Astrocyte of the hippocampus (primary cell): Measurements from ENCODE around the gene AFG1L.
"Not testable (repeated sequence)": the region's sequence is repeated elsewhere in the genome, so short reads cannot be mapped to it uniquely, and the experiment has no call there.

Experiments used
- DNase-seq: peaks from one replicate; pipeline ENCODE4 v3.0.0; 2011; ENCODE audit warnings: low read depth, low spot score

Gene AFG1L

GRCh38 chr6:108518714-108519576 lies 224.1 kb downstream of the AFG1L start:
- peak; percentile 28 for DNase-seq

GRCh38 chr6:108521616-108522107 lies 226.8 kb downstream of the AFG1L start:
- DNase-seq = no peak

GRCh38 chr6:108523697-108524096 lies 228.8 kb downstream of the AFG1L start:
- DNase-seq = no peak

- DNase-seq = peak; percentile 27
These were observed 229.8 kb downstream of the AFG1L start for GRCh38 chr6:108524528-108525248.

GRCh38 chr6:108526739-108527174 lies 231.9 kb downstream of the AFG1L start:
- peak; percentile 58 for DNase-seq

GRCh38 chr6:108528878-108529277 lies 234.0 kb downstream of the AFG1L start:
- no peak for DNase-seq

GRCh38 chr6:108531332-108531731 lies 236.5 kb downstream of the AFG1L start:
- no peak for DNase-seq

GRCh38 chr6:108535114-108535742 lies 240.4 kb downstream of the AFG1L start:
- no peak for DNase-seq

- not testable (repeated sequence) for DNase-seq
These were observed 241.2 kb downstream of the AFG1L start for GRCh38 chr6:108535920-108536535.

GRCh38 chr6:108541843-108542759 lies 247.2 kb downstream of the AFG1L start:
- DNase-seq = peak; percentile 87

- no peak for DNase-seq
These were observed 248.5 kb downstream of the AFG1L start for GRCh38 chr6:108543175-108543940.

- DNase-seq = no peak
These were observed 249.8 kb downstream of the AFG1L start for GRCh38 chr6:108544606-108545005.

- DNase-seq = no peak
These were observed 251.5 kb downstream of the AFG1L start for GRCh38 chr6:108546079-108547049.

GRCh38 chr6:108549241-108549640 lies 254.4 kb downstream of the AFG1L start:
- no peak for DNase-seq

- no peak for DNase-seq
These were observed 254.9 kb downstream of the AFG1L start for GRCh38 chr6:108549741-108550140.

GRCh38 chr6:108550256-108550655 lies 255.4 kb downstream of the AFG1L start:
- DNase-seq = no peak

- no peak for DNase-seq
These were observed 260.7 kb downstream of the AFG1L start for GRCh38 chr6:108555399-108556052.

GRCh38 chr6:108556250-108556649 lies 261.4 kb downstream of the AFG1L start:
- DNase-seq = no peak
